HG02884 (cell line): ENCODE results near the gene C4orf50.

Source experiments
- ATAC-seq: cut with Tn5 transposase; IDR thresholded peaks from one replicate; pipeline ENCODE4 v1.9.1; 2021; ENCODE audit warnings: mild to moderate bottlenecking, moderate library complexity; ENCODE audit not compliant: unreplicated experiment

Gene C4orf50

GRCh38 chr4:6018331-6018730 is at the start of gene C4orf50:
TSS of gene C4orf50 (minus strand) at chr4:6018431.
- no peak for ATAC-seq

GRCh38 chr4:6065934-6066590 is 47.8 kb upstream of the C4orf50 start:
- no peak for ATAC-seq

- ATAC-seq: no peak
Observed at GRCh38 chr4:6065166-6065565, 46.9 kb upstream of the C4orf50 start.

GRCh38 chr4:6064383-6064782 is 46.2 kb upstream of the C4orf50 start:
- ATAC-seq: no peak

- no peak for ATAC-seq
Observed at GRCh38 chr4:6063684-6064083, 45.5 kb upstream of the C4orf50 start.

GRCh38 chr4:6062133-6062532 is 43.9 kb upstream of the C4orf50 start:
- no peak for ATAC-seq

- ATAC-seq: no peak
Observed at GRCh38 chr4:6059375-6059805, 41.2 kb upstream of the C4orf50 start.

GRCh38 chr4:6058531-6059374 is 40.5 kb upstream of the C4orf50 start:
- no peak for ATAC-seq

- ATAC-seq: no peak
Observed at GRCh38 chr4:6056976-6057766, 38.9 kb upstream of the C4orf50 start.

GRCh38 chr4:6055436-6055835 is 37.2 kb upstream of the C4orf50 start:
- no peak for ATAC-seq

- no peak for ATAC-seq
Observed at GRCh38 chr4:6055030-6055429, 36.8 kb upstream of the C4orf50 start.

- no peak for ATAC-seq
Observed at GRCh38 chr4:6054162-6054922, 36.1 kb upstream of the C4orf50 start.

GRCh38 chr4:6052679-6053078 is 34.4 kb upstream of the C4orf50 start:
- no peak for ATAC-seq

- no peak for ATAC-seq
Observed at GRCh38 chr4:6050551-6050950, 32.3 kb upstream of the C4orf50 start.

GRCh38 chr4:6049985-6050384 is 31.8 kb upstream of the C4orf50 start:
- no peak for ATAC-seq

GRCh38 chr4:6049278-6049677 is 31.0 kb upstream of the C4orf50 start:
- ATAC-seq: no peak

GRCh38 chr4:6048537-6048936 is 30.3 kb upstream of the C4orf50 start:
- no peak for ATAC-seq

- no peak for ATAC-seq
Observed at GRCh38 chr4:6047130-6047673, 29.0 kb upstream of the C4orf50 start.

- ATAC-seq: no peak
Observed at GRCh38 chr4:6046526-6047129, 28.4 kb upstream of the C4orf50 start.

GRCh38 chr4:6044805-6045204 is 26.6 kb upstream of the C4orf50 start:
- no peak for ATAC-seq
